HepG2 (cell line): ENCODE measurements around the gene SMURF2. TPM values are rescaled to one million over a fixed set of nuclear protein-coding genes. Genes with fewer than 3 reads are reported as not detected.
A peak's percentile ranks its signal among the peaks of the same experiment; 100 is the strongest.

ENCODE experiments used
- ATAC-seq: fragments of 200-7000 bp; cut with Tn5 transposase; 3 replicates; pipeline ENCODE4 v1.9.1; 2020; ENCODE audit warnings: mild to moderate bottlenecking, moderate library complexity
- BruUV-seq: library from RNA; stranded (reverse); fragments of 400-500 nt; replicated peaks from 2 replicates; lab custom pipeline; 2021; lab: Mats Ljungman, UMichigan
- CTCF ChIA-PET: fragments of 300-600 bp; formaldehyde crosslinking; extraction: SDS; loops from one replicate; lab custom pipeline; 2021; ENCODE audit warnings: low total read pairs, inconsistent platforms, low intra/inter-chr PET ratio; lab: Yijun Ruan, JAX
- POLR2A ChIA-PET: fragments of 350-600 bp; sonication (Branson Sonifier 250); formaldehyde crosslinking; loops from one replicate; lab custom pipeline; 2020; ENCODE audit warnings: antibody characterized with exemption, inconsistent platforms; lab: Yijun Ruan, JAX
- DNase-seq: peaks from one replicate; pipeline ENCODE4 v3.0.0-alpha.2; 2015; ENCODE audit warnings: low spot score
- FAIRE-seq: peaks from 3 replicates; lab custom pipeline; 2011; peaks lifted over from hg19 to GRCh38; lab: Jason Lieb, UNC
- H2AFZ ChIP-seq: one replicate; pipeline ENCODE4 v1.6.1; 2011; ENCODE audit warnings: low read length, inconsistent platforms
- H3K27ac ChIP-seq: fragments of 300-600 bp; 3 replicates; pipeline ENCODE4 v1.8.0; 2011; ENCODE audit warnings: mixed run types, mild to moderate bottlenecking, mixed read lengths, low read length, inconsistent platforms; ENCODE audit not compliant: insufficient read depth; ENCODE audit errors: extremely low read length
- H3K27me3 ChIP-seq, 2 experiments: fragments of 200-600 bp in 1 of 2; 2 replicates in 1 of 2; 3 replicates in 1 of 2; pipeline versions ENCODE4 v1.6.0 to v1.8.0; 2011; ENCODE audit warnings: low read length in 2 of 2, mild to moderate bottlenecking in 2 of 2, moderate library complexity in 2 of 2, inconsistent platforms in 1 of 2; ENCODE audit not compliant: insufficient read depth in 2 of 2, control insufficient read depth in 1 of 2
- H3K36me3 ChIP-seq, 2 experiments: fragments of 200-600 bp in 1 of 2; replicated peaks in 1 of 2; 2 replicates in 1 of 2; 3 replicates in 1 of 2; pipeline versions ENCODE4 v1.5.1 to v1.8.0; 2011; ENCODE audit warnings: low read length in 2 of 2, inconsistent platforms in 1 of 2; ENCODE audit not compliant: insufficient read depth in 2 of 2, control insufficient read depth in 1 of 2
- H3K4me1 ChIP-seq: 2 replicates; pipeline ENCODE4 v1.5.1; 2012; ENCODE audit warnings: low read length, inconsistent platforms; ENCODE audit not compliant: insufficient read depth
- H3K4me2 ChIP-seq: 2 replicates; pipeline ENCODE4 v1.6.0; 2011; ENCODE audit warnings: low read depth, low read length, inconsistent platforms
- H3K4me3 ChIP-seq, 3 experiments: fragments of 200-600 bp in 1 of 3; sonication (generic), shearing (Covaris generic) in 1 of 3; replicated peaks in 1 of 3; 2 replicates each; pipeline ENCODE4 v1.5.1; 2011 to 2016; ENCODE audit warnings: low read length in 3 of 3, inconsistent platforms in 2 of 3, low read depth in 2 of 3, mild to moderate bottlenecking in 2 of 3, control low read depth in 1 of 3, mixed read lengths in 1 of 3; ENCODE audit not compliant: insufficient read depth in 1 of 3
- H3K79me2 ChIP-seq: one replicate; pipeline ENCODE4 v1.6.1; 2011; ENCODE audit warnings: low read length, inconsistent platforms; ENCODE audit not compliant: insufficient read depth
- H3K9ac ChIP-seq: 2 replicates; pipeline ENCODE4 v1.6.0; 2011; ENCODE audit warnings: mild to moderate bottlenecking, low read depth, low read length, inconsistent platforms; ENCODE audit not compliant: insufficient read depth
- H3K9me3 ChIP-seq: 2 replicates; pipeline ENCODE4 v1.5.1; 2012; ENCODE audit warnings: mild to moderate bottlenecking, low read length
- H4K20me1 ChIP-seq: 2 replicates; pipeline ENCODE4 v1.6.0; 2011; ENCODE audit warnings: inconsistent platforms, mild to moderate bottlenecking, low read length, moderate library complexity; ENCODE audit not compliant: insufficient read depth
- GZF1 ChIP-seq: sonication (generic); formaldehyde crosslinking; IDR thresholded peaks from 2 replicates; pipeline ENCODE4 v1.5.1; 2020; ENCODE audit warnings: mild to moderate bottlenecking, missing genetic modification reagents
- POLR2A ChIP-seq, 2 experiments: IDR thresholded peaks; 2 replicates each; pipeline ENCODE4 v1.6.1; 2011; ENCODE audit warnings: low read depth in 2 of 2, low read length in 2 of 2, mild to moderate bottlenecking in 1 of 2, moderate library complexity in 1 of 2; ENCODE audit not compliant: insufficient read depth in 1 of 2
- POLR2G ChIP-seq: fragments of 200-400 bp; formaldehyde crosslinking; IDR thresholded peaks from 2 replicates; pipeline ENCODE4 v1.6.1; 2018; ENCODE audit warnings: mild to moderate bottlenecking, low read depth, low read length, moderate library complexity
- RBFOX2 ChIP-seq: fragments of 200-400 bp; formaldehyde crosslinking; IDR thresholded peaks from 2 replicates; pipeline ENCODE4 v1.6.1; 2017; ENCODE audit warnings: low read depth, mild to moderate bottlenecking, low read length
- TEAD2 ChIP-seq: sonication (generic); formaldehyde crosslinking; IDR thresholded peaks from 2 replicates; pipeline ENCODE4 v1.9.0; 2021; ENCODE audit warnings: missing genetic modification reagents
- XBP1 ChIP-seq: sonication (generic); formaldehyde crosslinking; IDR thresholded peaks from 2 replicates; pipeline ENCODE4 v1.5.0; 2020; ENCODE audit warnings: missing genetic modification reagents
- ZNF296 ChIP-seq: sonication (generic); formaldehyde crosslinking; conservative IDR thresholded peaks from 2 replicates; pipeline ENCODE4 v1.5.0; 2020; ENCODE audit warnings: mild to moderate bottlenecking, missing genetic modification reagents
- ZNF557 ChIP-seq: sonication (generic); formaldehyde crosslinking; IDR thresholded peaks from 2 replicates; pipeline ENCODE4 v1.4.0; 2020; ENCODE audit warnings: missing genetic modification reagents
- ZNF776 ChIP-seq: sonication (generic); formaldehyde crosslinking; IDR thresholded peaks from 2 replicates; pipeline ENCODE4 v1.4.0; 2020; ENCODE audit warnings: mild to moderate bottlenecking, missing genetic modification reagents
- ZNF891 ChIP-seq: sonication (generic); formaldehyde crosslinking; IDR thresholded peaks from 2 replicates; pipeline ENCODE4 v1.5.0; 2020; ENCODE audit warnings: mild to moderate bottlenecking, missing genetic modification reagents
- WGBS: methylation state at CpG from one replicate; pipeline ENCODE4 v1.1.6; 2017; ENCODE audit warnings: low lambda C conversion rate; 5-methylcytosine and 5-hydroxymethylcytosine counted together
- in situ Hi-C: cut with HindIII; loops from 2 replicates; pipeline ENCODE4 v1.10.0; 2017; ENCODE audit warnings: low pct_unique_long_range_greater_than_20kb; ENCODE audit not compliant: extremely low pct_ligation_motif_present
- intact Hi-C: fragments of 100-400 bp; cut with micrococcal nuclease; formaldehyde crosslinking; loops from one replicate; pipeline ENCODE4 v1.10.0; 2022; ENCODE audit not compliant: unreplicated experiment
- polyA plus RNA-seq, 8 experiments: library from polyadenylated mRNA; depleted of rRNA in 3 of 8; stranded (reverse) in 7 of 8; unstranded in 1 of 8; fragments of >200 nt; fragmentation: Illumina TruSeq in 4 of 8; extraction: Trizol in 4 of 8; gene quantifications; 2 replicates each; pipeline versions ENCODE4 v1.2.1 to v1.2.3, GENCODE V29; 2011 to 2016; ENCODE audit warnings: low read depth in 4 of 8, missing spikeins in 1 of 8, mixed read lengths in 1 of 8; ENCODE audit not compliant: insufficient read depth in 1 of 8
- total RNA-seq, 5 experiments: library from RNA; depleted of rRNA; stranded (reverse); fragments of >200 nt; fragmentation: Illumina TruSeq; extraction: Trizol; gene quantifications; 2 replicates each; pipeline ENCODE4 v1.2.3, GENCODE V29; 2016; ENCODE audit warnings: low read depth in 1 of 5

Gene SMURF2
- total and polyA plus RNA-seq, 2 of the 13 experiments (the other 11 are each of a cell fraction or from before 2014, with no cell fraction given) = 14.9 to 24.3 TPM

DNA sequence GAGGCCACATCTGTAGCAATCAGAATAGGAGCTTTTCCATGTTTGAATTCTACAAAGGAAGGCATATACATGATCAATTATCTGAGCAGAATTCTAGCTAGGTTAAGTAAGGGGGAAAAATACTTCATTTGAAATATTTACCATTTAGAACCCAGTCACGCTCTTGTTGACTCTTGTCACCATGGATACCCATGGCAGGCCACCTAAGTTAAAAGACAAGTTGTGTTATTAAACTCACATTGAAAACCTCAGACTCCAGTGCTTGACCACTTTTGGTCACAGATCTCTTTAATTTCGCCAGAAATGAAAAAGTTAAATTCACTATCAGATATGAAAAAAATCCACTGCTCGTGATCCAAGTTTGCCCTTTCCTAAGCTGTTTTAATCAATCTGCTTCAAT lies 160.1 kb downstream of the SMURF2 start:
- BruUV-seq = no TSS peak
- ATAC-seq (no peak), FAIRE-seq (no peak), DNase-seq (no peak)
- intact Hi-C loops = no loop called here
- CTCF ChIA-PET = no interaction called here
- H4K20me1 ChIP-seq = peaks cover 55% of the 10 kb centered on the region
- no peaks in the 10 kb centered on the region for H3K9me3 ChIP-seq
- no peak overlapping the region for H3K4me3 ChIP-seq
- no peak for TF ChIP-seq ZNF557 (CRISPR knock-in tag)
- no peak for TF ChIP-seq ZNF296 (CRISPR knock-in tag)
- TF ChIP-seq ZNF776 (CRISPR knock-in tag) = no peak
- TF ChIP-seq XBP1 (CRISPR knock-in tag) = no peak
- TF ChIP-seq POLR2G = 0 out of 2 replicates have a peak, but pooled peaks have one; percentile 27
- peak; percentile 63 for TF ChIP-seq RBFOX2
- no peak for TF ChIP-seq ZNF891 (CRISPR knock-in tag)
- TF ChIP-seq TEAD2 (CRISPR knock-in tag) = no peak
- no peak for TF ChIP-seq GZF1 (CRISPR knock-in tag)
- TF ChIP-seq POLR2A (IDR thresholded peaks at IDR 0.05; ENCODE audit: insufficient read depth in 1 of 2, low read depth in 2 of 2, low read length in 2 of 2) = peak in 1 of 2 experiments; percentile 51; a peak in 1 of 4 replicates
- no peaks in the 10 kb centered on the region; a peak in 1 of 5 replicates for H3K27me3 ChIP-seq
- no peak overlapping the region for H3K4me2 ChIP-seq
- peaks cover 35% of the 10 kb centered on the region for H3K79me2 ChIP-seq
- in situ Hi-C loops = loop anchor here (10.0 kb wide), 1 partner anchor 657 kb away; the partner anchor contains the start of gene SMARCD2
- H3K36me3 ChIP-seq = peaks cover 26 to 56% of the 10 kb centered on the region in 2 experiments
- POLR2A ChIA-PET = no interaction called here
- H3K9ac ChIP-seq = no peak overlapping the region
- WGBS = 98% methylated on average over 3 of the region's 3 CpGs
- no peak overlapping the region for H2AFZ ChIP-seq
- H3K27ac ChIP-seq = no peak overlapping the region
- H3K4me1 ChIP-seq = peaks cover 74% of the 10 kb centered on the region
